HL-60/S4 (cell line): ENCODE results near the gene NEO1.
"Not testable (repeated sequence)": the region's sequence is repeated elsewhere in the genome, so short reads cannot be mapped to it uniquely, and the experiment has no call there.

Experiments used
- in situ Hi-C: fragments of 300-500 bp; cut with MboI; formaldehyde crosslinking; loops from 2 replicates; pipeline ENCODE4 v1.14.3; 2022; ENCODE audit warnings: low sequenced_read_pairs

NEO1 gene

DNA sequence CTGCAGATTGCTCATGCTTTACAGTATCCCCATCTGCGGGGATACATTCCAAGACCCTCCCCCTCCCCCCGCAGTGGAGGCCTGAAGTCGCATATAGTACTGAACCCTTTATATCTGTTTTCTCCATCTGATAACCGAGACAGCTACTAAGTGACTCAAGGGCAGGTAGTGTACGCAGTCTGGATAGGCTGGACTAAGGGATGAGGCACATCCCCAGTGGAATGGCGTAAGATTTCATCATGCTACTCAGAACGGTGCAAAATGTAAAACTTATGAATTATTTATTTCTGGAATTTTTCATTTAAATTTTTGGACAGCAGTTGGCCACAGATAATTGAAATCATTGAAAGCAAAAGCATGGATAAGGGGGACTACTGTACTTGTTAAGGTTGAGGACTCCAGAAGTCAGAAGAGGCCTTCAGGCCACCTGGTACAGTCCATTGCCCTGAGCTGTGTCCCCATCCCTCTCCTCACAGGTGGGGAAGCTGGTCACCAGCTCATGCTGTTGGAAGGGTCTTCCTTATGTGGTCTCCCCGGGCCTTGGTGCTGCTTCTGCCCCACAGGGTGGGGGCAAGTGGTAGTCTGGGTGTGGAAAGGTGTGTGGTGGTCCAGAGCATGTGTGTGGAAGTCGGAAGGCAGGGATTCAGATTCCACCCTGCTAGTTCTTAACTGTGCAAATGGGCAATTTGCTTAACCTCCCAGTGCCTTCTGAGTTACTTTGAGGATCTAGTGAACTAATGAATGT, 244.5 kb downstream of the NEO1 start:
- in situ Hi-C loops, result loop anchor here (10.0 kb wide), 1 partner anchor 398 kb away; no protein-coding TSS in a partner anchor

DNA sequence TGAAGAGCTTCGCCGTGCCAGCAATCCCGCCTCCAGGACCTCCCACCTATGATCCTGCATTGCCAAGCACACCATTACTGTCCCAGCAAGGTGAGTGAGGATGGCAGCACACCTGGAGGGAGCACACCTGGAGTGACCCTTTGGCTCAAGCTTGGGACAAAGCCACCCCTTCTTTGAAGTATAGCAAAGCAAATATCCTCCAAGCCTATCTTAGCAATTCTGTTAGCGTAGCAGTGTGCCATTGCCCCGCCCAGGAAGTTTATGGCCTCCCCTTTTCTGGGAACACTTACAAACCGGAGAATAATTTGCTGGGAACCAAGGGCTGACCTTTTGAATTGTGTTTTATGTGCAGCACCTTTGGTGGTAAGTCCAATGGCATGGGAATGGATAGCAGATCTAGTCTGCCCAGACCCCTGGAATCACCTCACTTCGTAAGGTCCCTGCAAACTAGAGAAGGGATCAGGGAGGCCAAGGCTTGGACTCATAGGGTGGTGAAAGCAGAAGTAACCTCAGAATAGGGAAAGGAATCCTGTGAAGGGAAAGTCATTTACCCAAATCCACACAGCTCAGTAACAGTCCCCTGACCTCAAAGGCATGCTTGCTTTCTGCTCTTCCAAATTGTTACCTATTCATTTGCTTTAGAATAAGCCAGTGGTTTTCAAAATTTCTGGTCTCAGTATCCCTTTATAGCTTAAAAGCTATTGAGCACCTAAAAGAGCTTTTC, 246.4 kb downstream of the NEO1 start:
- in situ Hi-C loops, result loop anchor here (10.0 kb wide), 1 partner anchor 396 kb away; no protein-coding TSS in a partner anchor

DNA sequence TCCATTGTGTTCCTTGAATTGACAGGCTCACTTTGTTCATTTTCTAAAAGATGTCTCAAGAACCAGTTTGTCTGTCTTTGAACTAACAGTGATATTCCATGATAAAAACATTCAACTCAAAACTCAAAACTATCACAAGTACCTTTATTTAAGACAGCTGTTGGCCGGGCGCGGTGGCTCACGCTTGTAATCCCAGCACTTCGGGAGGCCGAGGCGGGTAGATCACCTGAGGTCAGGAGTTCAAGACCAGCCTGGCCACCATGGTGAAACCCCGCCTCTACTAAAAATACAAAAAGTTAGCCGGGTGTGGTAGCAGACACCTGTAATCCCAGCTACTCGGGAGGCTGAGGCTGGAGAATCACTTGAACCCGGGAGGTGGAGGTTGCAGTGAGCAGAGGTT, 248.0 kb downstream of the NEO1 start:
- in situ Hi-C loops, result not testable (repeated sequence)

DNA sequence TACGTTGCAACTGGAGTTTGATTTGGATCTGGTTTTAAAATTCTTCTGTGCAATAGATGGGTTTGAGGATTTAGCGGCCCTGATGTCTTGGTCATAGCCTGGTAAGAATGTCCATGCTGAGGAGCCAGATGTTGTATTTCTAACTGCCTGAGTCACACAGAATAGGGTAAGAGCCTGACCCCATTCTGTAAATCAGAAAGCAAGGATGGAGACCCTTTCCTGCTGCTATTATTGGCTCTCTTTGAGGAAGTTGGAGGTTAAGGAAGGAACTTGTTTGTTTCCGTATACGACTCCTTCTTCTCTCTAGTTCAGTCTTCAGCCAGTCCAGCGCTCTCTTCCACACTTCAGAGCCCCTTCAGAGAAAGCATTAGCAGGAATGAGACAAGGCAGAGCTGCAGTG, 251.4 kb downstream of the NEO1 start:
- in situ Hi-C loops, result no loop called here

DNA sequence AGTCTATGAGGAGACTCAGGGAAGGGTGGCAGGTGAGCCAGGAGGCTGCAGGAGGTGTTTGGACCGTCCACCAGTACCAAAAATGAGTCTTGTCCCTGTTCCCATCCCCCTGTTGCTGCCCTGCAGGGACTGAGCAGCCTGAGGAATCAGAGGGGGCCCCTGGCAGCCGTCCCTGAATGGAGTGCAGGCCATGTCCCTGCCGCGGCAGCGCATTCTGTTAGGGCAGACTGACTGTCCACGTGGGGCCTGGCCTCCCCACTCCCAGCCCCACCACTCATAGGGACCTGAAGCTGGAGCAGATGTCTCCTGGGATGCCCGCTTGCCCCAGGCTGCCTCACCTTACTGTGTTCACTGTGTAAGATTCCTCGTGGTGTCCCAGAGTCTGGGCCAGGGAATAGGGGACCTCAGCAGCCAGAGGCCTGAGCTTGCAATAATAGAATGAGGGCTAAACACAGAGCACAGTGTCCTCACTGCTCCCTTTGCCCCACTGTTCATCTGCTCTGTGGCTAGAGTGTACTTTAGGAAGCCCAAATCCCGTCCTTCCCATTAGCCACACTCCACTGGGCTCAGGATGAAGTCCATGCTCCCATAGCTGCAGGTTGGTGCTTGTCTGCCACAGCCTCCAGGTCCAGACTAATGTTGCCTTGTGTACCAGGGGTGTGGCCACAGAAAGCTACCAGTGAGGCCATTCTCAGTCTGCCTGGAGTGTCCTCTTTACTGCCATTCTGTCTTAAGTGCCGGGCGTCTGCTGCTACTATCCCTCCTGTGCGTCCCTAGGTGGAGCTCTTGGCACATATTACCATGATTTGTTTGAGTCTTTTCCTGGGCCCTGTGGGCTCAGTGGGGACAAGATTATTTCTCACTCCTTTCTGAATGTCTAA, 253.3 kb downstream of the NEO1 start:
- in situ Hi-C loops, result no loop called here

DNA sequence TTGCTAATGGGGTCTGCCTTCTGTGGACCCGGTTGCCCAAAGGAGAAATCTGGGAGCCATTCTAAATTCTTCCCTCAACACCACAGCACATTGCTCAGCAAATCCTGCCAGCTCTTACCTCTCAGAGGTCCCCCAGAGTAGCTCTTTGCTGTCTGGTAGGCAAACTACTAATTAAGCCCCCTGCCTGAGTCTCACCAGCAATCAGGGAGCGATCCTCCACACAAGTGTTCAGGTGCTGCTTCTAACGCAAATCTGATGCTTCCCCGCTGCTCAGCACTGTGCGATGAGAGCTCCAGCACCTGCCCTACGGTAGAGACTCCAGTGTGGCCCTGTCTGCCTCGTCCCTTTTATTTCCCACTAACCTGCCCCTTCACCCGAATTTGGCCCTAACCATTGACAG, 256.0 kb downstream of the NEO1 start:
- in situ Hi-C loops, result no loop called here

DNA sequence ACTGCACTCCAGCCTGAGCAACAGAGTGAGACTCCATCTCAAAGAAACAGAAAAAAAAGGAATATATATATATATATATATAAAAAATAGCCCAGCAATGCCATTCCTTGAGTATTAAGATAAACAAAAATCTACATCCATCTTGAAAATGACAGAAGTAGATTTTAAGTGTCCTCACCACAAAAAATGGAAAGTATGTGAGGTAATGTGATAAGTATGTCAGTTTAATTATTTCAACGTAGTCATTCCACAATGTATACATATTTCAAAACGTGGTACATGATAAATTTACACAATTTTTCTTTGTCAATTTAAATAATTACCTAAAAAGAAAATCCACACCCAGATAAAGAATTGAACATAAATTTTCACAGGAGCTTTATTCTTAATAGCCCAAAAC, 261.6 kb downstream of the NEO1 start:
- in situ Hi-C loops, result no loop called here

DNA sequence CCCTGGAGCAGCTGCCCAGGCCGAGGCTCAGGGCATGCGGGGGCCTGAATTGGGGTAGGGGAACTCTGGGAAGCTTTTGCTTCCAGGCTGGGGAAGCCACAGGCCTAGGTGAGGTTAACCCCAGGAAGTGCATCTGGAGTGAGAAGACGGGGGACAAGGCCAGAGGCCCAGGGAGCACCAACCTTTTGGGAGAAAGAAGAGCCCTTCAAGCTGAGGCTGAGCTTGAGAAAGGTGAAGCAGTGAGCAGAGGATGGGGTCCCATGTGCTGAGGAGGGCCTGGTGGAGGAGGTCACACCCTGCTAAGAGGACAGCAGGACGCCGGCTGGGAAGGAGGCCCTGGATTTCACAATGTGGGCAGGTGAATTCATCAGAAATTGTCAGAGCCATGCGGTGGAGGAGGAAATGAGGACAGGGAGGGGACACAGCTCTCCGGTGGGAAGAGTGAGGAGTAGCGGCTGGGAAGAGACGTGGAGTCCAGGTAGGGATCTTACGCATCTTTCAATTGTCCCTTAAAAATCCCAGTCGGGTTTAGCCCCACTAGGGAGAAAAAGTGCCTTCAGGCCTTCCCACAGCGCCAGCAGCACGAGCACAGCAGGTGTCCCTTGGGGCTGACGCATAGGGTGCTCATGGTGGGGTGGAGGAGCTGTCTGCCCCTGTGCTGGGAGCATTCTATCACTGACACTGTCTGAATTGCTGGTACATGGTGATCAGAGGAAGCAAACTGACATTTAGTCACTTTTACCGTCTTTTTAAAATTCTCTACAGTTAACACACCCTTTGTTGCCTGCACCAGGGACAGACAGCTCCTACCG, 265.6 kb downstream of the NEO1 start:
- in situ Hi-C loops, result no loop called here

DNA sequence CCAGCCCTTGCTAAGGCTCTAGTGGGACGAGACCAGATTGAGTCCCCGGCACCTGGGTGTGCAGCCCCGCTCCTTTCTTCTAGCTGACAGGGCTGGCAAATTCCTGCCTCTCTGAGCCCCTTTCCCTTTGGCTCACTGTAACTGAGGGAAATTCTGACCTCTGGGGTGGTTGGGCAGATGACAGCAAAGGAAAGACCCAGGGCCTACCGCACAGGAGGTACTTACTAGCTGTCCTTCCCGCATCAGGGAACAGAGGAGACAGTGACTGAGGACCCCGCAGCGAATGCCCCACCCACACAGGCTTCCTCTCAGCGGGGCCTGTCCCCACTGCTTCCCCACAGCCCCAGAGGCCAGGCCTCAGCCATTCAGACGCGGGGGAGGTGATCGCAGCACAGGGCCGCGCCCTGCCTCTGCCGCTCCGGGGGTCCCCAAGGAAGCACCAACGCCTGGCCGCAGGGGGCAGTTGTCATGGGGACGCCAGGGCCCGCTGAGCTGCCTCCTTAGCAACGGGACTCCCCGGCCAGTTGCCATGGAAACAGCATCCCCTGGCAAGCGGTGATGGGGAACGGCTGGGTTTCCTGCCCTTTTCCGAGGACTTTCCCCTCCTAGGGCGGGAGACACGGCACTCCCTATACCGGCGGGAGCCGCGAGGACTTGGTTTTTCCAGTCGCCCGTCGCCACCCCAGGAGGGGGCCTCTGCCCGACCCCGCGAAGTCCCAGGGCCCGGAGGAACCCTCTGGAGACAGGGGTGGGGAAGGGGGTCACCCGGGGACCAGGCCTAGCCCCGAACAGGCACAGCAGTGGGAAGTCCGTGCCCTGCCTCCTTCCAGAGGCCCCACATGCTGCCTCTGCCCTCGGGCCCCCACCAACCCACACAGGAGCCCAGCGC, 266.4 kb downstream of the NEO1 start:
- in situ Hi-C loops, result no loop called here

DNA sequence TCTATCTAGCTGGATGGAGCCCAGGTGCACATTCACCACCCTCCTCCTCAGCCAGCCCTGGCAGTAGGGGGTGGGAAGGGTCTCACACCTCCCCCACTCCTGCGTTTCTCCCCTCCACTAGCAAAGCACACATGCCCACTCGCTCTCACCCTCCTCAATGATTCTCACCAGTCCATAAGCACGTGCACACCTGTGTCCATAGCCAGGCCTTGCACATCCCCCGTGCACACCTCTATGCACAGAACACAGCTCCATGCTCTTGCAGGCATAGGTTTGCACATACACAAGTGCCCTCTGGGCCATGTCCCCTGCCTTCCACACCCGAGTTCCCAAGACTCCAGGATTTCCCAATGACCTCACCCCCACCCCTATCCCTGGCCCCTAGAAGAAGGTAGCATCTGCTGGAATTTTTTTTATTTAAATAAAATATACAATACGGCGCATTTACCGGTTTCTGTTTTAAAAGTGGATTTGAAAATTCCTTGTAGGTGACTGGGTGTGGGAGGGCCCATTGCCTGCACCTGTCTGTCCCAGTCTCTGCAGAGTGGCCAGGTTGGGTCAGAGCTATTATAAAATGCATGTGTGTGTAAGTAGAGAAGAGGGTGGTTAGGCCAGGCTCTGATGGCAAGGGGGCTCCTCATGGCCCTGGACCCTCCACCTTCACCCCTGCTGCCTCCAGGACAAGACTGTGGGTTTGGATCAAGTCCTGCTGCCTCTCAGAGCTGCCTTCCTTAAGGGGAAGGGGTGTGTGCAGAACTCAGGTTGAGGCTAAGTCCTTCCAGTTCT, 267.4 kb downstream of the NEO1 start:
- in situ Hi-C loops, result no loop called here

DNA sequence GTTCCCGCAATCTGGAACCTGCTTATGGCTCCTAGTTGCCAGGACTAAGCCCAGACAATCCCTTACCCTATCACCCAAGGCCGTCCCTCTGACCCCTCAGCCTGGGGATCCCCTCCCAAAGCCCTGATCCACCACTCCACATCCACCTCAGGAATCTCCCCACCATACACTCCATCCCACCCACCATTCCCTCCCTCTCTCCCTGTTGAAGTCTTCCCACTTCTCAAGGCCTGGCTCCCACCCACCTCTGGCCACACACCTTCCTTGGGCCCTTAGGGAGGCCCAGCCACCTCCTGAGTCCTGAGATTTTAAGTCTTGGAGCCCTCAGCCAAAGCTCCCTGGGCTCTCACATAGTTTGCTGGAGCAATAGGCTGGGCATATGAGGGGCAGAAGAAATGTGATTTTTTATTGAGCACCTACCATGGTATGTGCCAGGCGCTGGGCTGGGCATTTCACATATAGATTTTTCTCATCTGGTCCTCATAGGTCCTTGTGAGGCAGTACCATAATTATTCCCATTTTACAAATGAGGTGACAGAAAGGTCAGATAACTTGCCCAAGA, 268.4 kb downstream of the NEO1 start:
- in situ Hi-C loops, result no loop called here

DNA sequence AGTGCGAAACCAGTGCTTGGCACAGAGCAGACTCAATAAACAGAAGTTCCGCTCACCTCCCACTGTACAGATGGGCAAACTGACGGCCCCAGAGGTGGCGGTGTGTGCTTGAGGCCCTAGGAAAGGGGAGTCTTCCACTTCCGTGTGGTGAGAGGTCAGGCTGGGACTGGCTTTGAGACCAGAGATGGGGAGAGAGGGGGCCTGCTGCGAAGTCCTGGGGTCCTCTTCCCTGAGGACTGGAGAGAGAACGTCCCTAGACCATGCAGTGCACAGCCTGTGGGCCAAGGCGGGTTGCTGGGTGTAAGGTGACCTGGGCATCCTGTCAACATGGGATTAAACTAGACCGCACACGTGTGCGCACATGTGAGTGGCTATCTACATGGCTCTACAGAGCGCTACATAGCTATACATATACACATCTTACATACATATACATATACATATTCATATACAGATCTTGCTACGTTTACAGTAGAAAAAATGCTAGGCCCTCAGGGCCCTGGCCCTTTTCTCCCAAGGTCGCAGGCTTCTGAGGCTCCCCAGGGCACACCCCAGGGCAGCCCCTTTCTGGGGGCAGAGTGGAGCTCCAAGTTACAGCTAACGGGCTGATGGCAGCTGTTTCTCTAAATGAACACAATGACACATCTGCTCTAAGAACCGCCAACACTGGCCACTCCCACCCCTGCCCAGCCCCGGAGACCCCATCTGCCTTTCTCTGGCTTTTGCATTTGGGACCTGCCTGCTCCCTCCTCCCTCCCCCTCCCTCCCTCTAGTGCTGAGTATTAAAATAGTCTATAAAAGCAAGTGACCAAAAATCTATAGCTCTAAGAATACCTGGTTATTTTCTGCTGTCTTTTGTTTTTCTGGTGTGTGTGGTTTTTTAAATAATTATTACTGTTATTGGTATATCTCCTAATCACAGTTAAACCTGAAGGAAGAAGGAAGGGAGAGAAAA, 269.5 kb downstream of the NEO1 start:
- in situ Hi-C loops, result no loop called here

DNA sequence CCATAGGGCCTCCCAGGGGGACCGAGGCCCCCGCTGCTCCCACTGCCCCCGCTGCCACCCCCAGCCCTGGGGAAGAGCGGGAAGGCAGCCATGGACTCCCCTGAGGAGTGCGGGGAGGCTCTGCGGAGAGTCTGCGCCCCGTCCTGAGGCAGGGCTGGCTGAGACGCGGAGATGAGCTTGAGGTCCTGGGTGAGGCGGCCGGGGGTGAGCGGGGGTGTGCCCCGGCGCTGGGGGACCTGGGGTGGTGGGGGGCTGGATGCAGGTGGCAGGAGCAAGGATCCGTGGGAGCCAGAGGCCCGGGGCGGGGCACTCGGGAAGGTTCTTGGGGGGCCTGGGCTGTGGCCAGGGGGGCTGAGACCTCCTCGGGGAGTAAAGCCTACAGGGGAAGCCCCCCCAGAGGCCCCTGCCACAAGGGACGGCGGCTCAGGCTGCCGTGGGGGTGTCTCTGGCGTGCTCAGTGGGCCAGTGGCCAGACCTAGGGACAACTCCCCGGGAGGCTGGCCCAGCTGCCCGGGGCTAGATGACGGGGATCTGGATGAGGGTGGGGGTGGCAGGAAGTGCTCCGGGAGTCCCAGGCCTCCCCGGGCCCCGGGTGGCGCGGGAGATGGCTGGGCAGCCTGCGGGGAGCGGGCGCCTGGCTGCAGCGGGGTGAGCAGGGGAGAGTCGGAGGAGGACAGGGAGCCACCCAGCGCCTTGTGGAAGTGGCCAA, 270.6 kb downstream of the NEO1 start:
- in situ Hi-C loops, result no loop called here

DNA sequence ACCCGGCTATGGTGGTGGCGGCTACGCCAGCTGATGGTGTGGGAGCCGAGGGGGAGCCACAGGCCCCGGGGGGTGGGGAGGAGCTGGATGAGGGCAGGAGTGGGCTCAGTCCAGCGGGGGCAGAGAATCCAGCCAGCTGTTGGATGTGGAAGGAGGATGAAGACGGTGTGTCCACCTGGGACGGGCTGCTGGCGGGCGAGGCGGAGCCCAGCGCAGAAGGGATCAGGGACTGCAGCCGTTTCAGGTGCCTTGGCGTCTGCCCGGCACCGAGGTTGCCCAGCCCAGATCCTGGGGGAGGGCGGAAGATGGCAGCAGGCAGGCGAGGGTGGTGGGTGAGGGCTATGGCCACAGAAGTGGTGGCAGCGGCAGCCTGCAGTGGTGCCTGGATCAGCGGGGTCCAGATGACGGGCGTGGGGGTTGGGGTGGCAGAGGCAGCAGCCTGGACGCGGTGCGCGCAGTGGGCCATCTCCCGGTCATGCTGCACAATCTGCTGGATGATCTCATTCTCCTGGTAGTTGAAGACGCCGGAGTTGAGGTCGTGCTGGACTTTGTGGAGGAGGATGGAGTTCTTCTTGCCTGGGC, 271.2 kb downstream of the NEO1 start:
- in situ Hi-C loops, result no loop called here

DNA sequence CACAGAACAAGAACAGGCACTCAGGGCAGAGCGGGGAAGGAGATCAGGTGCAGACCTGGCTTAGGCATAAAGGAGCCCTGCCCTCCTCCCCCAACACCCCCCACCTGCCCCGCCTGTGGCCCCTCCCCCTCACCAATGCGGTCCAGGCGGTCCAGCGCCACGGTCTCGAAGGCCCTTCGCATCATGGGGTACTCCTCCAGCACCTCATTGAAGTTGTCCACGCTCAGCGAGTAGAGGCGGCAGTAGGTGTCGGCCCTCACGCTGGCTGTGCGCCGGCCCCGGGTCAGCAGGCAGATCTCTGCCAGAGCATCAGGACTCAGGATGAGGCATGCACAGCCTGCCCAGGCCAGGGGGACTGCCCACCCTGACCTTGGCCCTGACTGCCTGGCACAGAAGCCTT, 271.7 kb downstream of the NEO1 start:
- in situ Hi-C loops, result no loop called here

DNA sequence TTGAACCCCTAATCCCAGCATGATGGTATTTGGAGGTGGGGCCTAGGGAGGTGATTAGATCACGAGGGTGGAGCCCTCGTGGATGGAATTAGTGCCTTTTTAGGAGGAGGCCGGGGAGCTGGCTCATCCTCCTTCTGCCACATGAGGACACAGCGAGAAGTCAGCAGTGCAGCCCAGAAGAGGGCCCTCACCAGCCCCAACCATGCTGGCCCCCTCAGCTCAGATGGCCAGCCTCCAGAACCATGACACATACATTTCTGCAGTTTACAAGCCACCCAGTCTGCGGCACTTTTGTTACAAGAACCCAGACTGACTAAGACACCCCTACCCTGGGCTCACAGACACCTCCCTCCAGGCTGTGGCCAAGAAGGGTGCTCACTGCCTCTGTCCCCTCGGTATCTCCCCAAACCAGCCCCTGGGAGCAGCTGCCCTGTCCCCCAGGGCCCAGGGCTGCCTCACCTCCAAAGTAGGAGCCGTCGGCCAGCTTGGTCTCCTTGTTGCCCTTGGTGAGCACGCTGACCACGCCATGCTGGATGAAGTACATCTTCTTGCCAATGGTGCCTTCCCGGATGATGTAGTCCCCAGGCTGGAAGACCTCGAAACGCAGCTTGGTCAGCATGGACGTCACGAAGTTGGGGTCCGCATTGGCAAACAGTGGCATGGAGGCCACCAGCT, 272.4 kb downstream of the NEO1 start:
- in situ Hi-C loops, result no loop called here
